ENCODE measurements around the gene QSOX1. TPM values are rescaled to one million over a fixed set of nuclear protein-coding genes. Genes with fewer than 3 reads are reported as not detected.
A peak's percentile ranks its signal among the peaks of the same experiment; 100 is the strongest.

QSOX1 gene
- total and polyA plus RNA-seq, 9 of the 15 experiments (the other 6 are each of a cell fraction or from before 2014, with no cell fraction given), result 4.0 to 53.1 (median 15.0) TPM

- TF ChIP-seq TRIM25 (IDR thresholded peaks at IDR 0.05; ENCODE audit: borderline replicate concordance) (no peak), ARID1B (IDR thresholded peaks at IDR 0.05) (no peak)
Measured at GRCh38 chr1:180157108-180157507, 2.4 kb downstream of the QSOX1 start (continued).

- no peak for DNase-seq (ENCODE audit: extremely low read depth in 1 of 4, low spot score in 3 of 4)
Measured at GRCh38 chr1:180157576-180158057, 2.9 kb downstream of the QSOX1 start.

More at GRCh38 chr1:180157576-180158057, 2.9 kb downstream of the QSOX1 start:
- H3K4me3 ChIP-seq, result no peak overlapping the region
- FAIRE-seq (no peak), ATAC-seq (no peak)
- TF ChIP-seq RBM22 (IDR thresholded peaks at IDR 0.05; ENCODE audit: low read depth, low read length, poor library complexity, severe bottlenecking) (no peak), PBX2 (CRISPR knock-in tag; IDR thresholded peaks at IDR 0.05; ENCODE audit: low read depth) (no peak), PBX2 (tag; conservative IDR thresholded peaks at IDR 0.05; ENCODE audit: low read depth) (peak; percentile 61), MEIS2 (IDR thresholded peaks at IDR 0.05; ENCODE audit: partially characterized antibody) (peak; percentile 44)
- ChIA-PET POLR2A (interaction anchor here (0.5 to 4.5 kb wide), 7 partner anchors 11 to 1133 kb away, joined by 3 to 41 read pairs (median 4); no protein-coding TSS in a partner anchor), CTCF (ENCODE audit: low intra/inter-chr PET ratio) (no interaction called here)
- 73% methylated on average over 3 of the region's 3 CpGs for WGBS (ENCODE audit: insufficient coverage, low coverage, missing lambda C conversion rate)
- H3K27me3 ChIP-seq (ENCODE audit: control insufficient read depth in 2 of 2, insufficient read depth in 2 of 2, low read length in 2 of 2), result no peaks in the 10 kb centered on the region
- H3K4me1 ChIP-seq (replicated peaks in 1 of 2; ENCODE audit: control insufficient read depth in 2 of 2, insufficient read depth in 2 of 2, low read length in 2 of 2), result peaks cover 33 to 37% of the 10 kb centered on the region in 2 experiments
- no peak overlapping the region for H2AFZ ChIP-seq (ENCODE audit: low read depth, low read length)
- H3K36me3 ChIP-seq (ENCODE audit: control insufficient read depth, insufficient read depth, low read length), result no peaks in the 10 kb centered on the region
- peaks cover 10% of the 10 kb centered on the region for H3K79me2 ChIP-seq (ENCODE audit: control insufficient read depth, insufficient read depth, low read length)
- in situ Hi-C loops (cut with MboI), result no loop called here
- intact Hi-C loops (cut with micrococcal nuclease), result loop anchor here (5.0 kb wide), 2 partner anchors 200 to 280 kb away; partner anchors contain the start of gene TOR1AIP2
- no peak overlapping the region for H3K9ac ChIP-seq (ENCODE audit: insufficient read depth in 1 of 2, low read depth in 2 of 2, low read length in 2 of 2)
- no peak overlapping the region for H3K27ac ChIP-seq (ENCODE audit: extremely low read depth, low read depth, low read length)
- no peaks in the 10 kb centered on the region for H3K9me1 ChIP-seq (ENCODE audit: control insufficient read depth, insufficient read depth, low read length)
- no peaks in the 10 kb centered on the region for H3K9me3 ChIP-seq (replicated peaks; ENCODE audit: control insufficient read depth, insufficient read depth, low read depth, low read length)
- no peak overlapping the region for H3K4me2 ChIP-seq (ENCODE audit: insufficient read depth, low read length)
- peaks cover 14% of the 10 kb centered on the region; the same call in 1 of the 2 replicates for H4K20me1 ChIP-seq (replicated peaks; ENCODE audit: control insufficient read depth, insufficient read depth, low read length)
- no TSS peak for BruUV-seq (replicated peaks)

All from K562 (cell line).